Stimulated activated CD8-positive, alpha-beta memory T cell treated with anti-CD3 and anti-CD28 coated beads, Interleukin-4, amount 100 ng/mL, for 48 hours (primary cell): Measurements from ENCODE around the gene CREB5.
A peak's percentile ranks its signal among the peaks of the same experiment; 100 is the strongest.

Experiments used
- DNase-seq: peaks from one replicate; pipeline ENCODE4 v3.0.0-alpha.2; 2020

Gene CREB5

DNA sequence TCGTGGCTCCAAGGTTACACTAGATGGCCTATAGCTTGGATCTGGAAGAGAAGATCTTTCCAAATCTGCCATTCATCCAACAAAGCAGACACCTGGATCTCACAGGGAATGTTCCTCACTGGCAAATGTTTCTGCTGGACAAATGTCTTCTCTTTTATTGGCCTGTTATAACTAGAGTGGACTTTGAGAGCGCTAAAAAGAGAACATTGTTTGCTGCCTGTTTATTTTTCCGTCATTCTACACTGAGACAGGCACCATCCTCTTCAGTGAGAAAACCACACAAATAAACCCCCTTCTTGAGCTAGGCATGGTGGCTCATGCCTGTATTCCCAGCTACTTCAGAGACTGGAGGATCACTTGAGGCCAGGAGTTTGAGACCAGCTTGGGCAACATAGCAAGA is 206.9 kb downstream of the CREB5 start:
- DNase-seq, result no peak

DNA sequence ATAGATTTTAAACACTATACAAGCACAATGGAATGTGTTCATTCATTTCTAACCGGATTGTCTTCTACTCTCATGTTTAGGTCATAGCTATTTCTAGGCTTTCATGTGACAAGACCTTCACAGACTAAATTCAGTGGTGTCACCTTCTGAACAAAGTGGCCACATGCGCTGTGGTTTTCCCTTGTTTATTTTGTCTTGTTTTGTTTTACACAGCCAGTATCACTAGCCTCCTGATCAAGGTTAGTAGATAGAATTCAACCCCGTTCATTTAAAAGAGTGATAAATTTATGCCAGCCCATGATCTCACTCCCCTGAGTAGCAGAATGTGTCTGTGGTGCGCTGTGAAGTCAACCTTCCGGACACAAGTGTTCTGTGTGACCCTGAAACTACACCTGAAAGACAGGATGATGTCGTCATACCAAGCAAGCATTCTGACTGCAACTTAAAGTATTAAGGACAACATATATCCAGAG is 209.1 kb downstream of the CREB5 start:
- DNase-seq, result no peak

DNA sequence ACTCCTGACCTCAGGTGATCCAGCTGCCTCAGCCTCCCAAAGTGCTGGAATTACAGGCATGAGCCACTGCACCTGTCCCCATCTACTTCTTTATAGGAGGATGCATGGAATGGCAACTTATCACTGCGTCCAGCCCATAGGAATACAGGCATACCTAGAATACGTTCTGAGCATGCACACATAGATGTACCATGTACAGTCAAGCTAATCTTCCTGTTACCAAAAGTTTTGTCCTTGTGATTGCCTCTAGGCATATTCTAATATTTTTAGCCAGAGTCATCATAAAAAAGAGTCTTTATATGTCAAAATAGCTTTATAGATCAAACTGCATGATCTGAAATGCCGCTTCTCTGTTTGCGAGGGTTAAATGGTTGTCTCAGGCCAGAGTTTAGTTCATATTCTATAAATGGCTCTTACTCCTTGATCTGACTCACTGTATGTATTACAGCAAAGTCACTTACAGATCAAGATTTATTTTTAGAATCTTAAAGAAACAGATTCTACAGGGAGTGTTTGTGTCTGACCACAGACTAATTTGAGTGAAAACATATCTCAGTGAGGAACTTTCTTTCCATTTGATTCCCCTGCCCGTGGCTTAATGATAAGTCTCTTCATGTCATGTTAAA is 210.9 kb downstream of the CREB5 start:
- DNase-seq, result no peak

DNA sequence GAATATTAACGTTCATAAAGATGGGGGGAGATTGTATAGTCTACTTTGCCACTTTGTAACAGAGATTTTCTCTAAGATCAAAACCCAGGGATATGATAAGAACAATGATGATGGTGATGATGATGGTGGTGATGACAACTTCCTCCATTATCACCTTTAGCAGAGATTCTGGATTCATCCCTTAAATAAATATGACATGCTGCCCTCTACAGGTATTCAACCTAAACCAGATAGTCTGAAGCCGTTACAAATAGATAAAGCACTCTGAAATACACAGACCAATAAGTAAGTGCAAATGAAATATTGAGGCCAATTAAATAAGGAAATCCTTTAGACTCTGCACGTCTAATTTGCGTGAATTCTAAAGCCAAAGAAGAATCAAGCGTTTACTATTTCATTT is 211.5 kb downstream of the CREB5 start:
- no peak for DNase-seq

DNA sequence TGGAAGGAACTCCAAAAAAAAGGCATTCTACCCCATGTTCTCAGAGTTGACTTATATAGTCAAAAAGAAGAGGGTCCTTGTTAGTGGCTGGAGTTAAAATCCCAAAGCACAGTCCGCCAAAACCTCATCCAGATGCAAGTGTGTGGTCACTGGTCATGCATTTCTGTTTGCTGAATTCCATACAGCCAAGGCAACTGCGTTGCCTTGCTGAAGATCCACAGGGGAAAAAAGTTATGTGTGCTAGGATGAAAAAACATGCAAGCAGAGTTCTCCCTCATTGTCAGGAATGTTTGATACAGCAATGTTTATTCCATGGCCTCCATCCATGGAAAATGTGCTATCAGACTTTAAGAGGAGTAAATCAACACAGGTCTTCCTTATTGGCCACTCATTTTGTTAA is 213.1 kb downstream of the CREB5 start:
- DNase-seq, result no peak

DNA sequence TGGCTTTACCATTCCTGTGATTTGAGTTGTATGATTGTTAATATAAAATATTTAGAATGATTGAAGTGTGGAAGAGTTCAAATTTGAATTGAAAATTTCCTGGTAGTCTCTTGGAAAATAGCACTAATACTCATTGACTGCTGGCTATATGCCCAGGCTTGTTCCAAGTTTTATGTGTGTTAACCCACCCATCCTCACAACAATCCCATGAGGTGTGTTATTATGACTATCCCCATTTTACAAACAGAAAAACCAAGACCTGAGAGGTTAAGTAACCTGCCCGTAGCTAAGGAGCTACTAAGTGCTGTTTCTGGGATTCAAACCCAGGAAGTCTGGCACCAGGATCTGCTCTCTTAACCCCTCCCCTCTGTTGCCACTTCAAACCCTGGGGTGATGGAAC is 213.9 kb downstream of the CREB5 start:
- DNase-seq, result no peak

DNA sequence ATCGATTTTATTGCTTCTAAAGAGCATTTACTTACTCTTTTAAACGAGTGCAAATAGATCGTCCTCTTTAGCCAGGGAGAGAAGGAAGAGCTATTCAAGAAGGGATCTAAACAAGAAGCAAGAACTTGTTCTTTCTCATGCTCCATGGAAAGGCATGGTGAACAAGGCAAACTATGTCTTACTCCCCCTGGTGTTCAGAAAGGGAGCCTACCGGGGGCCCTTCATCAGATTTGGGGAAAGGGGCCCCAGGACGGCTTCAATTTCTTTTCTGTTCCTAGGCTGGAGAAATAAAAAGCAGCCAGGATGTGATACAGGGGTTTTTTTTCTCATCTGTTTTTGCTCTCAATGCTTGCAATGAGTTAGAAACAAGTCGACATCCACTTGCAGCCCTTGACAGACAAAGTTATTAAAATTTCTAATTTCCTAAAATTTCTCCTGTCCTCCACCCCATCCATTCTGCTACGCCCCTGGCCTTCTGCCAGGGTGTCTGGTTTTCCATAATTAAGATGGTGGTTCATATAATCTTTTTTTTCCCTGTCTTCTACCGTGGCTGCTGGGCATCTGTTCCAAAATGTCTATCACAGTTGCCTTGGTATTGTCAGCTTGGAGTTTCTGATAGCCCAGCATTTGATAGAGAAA is 214.4 kb downstream of the CREB5 start:
- peak; percentile 34 for DNase-seq

DNA sequence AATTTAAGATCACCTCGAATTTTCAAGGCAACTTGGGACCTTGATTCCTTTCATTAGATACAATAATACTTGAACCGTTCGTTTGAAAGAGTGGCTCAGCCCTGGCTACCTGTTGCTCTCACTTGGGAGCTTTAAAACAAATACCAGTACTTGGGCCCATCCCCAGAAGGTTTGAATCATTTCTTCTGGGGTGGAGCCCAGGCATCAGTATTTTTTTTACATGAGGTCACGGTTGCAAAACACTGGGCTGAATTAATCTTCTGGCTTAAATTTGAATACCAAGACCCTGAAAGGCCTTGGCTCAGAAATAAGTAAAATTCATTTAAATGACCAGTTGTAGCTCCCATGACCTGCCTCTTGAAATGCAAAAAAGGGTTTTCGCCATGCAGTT is 214.9 kb downstream of the CREB5 start:
- no peak for DNase-seq

DNA sequence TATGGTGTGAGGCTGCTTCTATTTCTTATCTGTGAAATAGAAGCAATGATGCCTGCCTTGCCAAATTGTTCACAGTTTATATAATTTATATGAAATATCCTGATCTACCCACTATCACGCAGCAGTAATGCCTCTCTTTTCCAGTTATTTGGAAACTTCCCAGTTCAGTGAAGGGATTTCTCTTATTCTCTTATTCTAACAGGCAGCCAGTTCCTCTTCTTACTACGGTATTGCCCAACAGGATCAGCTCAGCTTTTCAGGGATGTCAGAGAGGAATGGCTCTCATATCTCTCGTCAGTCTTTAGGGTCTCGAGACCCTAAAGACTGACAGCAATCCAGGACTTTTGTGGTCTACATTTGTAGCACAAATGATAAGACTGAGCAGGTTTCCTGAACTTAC is 215.6 kb downstream of the CREB5 start:
- no peak for DNase-seq

DNA sequence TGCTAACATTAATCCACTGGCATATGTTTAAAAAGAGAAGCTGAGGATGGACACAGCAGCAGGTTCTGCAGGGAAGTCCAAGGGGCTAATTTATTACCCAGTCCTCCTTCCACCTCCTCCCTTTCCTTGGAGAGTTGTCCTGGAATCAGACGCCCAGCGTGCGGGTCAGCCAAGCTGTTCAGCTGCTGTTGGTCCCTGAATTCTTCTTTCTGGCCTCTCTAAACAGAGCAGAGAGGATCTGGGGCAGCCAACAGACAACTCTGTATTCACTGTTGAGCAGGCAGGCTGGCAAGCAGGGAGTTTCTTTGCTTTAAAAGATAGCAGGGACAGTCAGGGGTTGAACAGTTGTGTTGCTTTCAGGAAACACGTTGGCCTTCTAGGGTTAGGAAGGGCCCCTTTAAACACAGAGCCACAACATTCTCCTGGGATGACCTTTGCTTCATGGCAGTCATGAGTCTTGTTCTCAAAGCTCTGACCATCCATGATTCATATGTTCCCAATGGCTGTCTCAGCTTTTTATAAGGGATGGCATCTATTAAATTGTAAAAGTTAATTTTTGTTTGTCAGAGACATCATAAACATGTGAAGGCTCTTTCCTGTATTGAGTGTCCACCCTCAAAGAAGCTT is 217.0 kb downstream of the CREB5 start:
- no peak for DNase-seq

DNA sequence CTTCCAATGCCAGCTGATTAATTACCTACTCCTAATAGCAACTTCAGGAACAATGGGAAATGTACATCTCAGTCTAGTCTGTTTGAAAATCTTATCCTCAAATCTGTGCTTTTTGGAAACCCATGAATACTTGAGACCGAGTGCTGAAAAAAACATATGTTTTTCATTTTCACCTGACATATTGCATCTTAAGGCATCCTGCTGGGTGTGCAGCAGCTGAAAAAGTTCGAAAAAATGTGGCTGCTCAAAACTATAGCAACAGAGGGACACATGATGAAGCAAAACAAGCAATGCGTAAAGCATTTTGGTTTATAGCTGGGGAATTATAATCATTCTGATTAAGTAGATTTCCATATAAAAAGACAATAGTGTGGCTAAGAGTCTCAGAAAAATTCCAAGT is 218.0 kb downstream of the CREB5 start:
- DNase-seq, result no peak

DNA sequence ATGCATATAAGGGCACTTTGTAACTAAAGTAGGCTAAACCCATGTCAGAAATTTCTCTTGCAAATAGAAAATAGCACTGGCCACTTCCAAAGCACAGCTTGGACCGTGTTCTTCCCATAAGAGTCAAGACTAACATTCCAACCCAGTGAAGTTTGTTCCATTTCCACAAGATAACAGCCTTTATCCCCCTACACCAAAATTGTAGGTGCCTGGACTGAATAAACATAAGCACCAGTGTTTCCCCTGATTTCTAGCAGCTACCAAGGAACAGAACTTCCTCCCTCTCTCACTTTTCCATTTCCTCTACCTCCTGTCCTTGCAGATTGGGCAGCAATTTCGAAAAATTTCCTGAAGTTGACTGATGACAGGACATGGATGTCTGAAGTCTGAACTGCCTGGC is 219.7 kb downstream of the CREB5 start:
- DNase-seq, result no peak

DNA sequence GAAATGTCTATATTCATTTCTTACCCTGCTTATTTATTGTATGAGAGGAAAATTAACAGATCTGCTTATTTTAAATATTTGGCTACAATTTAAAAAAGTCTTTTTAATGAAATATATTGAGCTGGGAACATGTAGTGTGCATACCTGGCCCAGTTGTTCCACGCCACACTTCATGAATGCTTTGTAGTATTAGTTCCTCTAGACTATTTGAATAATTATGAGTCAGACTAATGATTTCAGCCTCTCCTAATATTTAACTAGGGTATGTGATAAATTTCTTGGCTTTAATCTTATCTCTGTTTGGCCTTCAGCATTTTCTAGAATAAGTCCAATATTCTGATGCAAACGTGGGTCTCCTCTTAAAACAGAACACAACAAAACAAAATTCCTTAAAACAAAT is 226.6 kb downstream of the CREB5 start:
- DNase-seq, result no peak

DNA sequence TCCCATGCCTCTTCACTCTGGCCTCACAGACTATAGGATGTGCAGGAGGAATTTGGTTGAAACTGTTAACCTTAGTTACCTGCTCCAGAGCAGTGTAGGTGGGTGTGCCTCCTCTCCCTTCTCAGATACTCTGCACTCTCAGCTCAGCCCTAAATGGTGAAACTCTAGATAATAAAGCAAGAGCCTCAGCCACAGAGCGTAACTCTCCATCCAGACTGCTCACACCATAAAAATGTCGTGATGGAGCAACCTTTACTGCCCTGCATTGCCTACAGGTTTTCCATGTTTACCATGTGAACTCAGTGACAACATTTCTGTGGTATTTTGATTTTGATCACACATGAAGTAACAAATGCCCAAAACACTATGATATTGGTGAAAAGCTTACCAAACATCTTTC is 227.7 kb downstream of the CREB5 start:
- no peak for DNase-seq

DNA sequence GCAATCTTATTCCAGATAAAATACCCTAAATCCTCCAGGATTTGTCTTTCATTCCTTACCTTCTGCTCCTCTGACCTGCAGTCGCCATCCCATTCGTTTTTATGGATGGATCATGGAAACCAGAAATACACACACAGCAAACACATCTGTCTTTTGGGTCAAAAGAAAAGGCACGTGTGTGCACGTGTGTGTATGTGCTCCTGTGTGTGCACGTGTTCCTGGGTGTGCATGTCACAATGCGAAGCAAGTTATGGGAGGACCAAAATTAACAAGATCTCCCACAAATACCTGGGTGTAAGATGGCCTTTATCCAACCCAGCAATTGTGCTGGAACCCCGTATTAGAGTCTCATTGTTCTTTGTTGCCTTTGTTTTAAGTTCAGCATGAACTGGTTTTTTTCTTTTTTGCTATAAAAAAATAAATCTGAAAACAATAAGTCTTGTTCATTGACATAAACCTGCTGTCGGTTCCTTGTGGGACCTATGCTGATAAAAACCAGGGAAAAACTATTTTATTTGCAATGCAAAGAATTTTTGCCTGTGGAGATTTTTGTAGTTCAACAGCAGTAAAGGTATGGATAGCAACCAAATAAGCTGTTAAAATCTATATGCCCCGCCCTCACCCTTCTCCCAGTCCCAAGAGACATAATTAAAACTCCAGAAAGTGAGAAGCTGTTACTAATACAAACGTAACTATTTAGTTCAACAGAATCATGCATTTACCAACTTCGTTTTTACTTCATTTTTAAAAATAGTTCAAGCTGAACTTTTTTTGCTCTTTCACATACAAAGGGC is 229.6 kb downstream of the CREB5 start:
- DNase-seq, result no peak

DNA sequence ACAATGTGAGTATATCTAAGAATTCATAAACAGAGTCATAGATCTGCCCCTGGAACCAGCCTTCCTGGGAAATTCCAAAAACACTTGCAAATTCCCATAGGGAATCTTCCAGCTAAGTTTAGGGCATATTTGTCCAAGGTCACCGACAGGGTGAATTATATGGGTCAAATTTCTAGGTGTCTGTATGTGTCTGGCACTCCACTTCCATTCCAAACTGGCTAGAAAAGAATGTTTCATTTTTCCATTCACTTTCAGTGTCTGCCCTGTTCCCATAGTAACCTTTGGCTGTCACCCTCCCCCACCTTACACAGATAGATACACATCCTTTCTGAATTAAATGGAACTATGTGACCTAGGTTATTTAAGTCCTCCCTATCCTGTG is 230.9 kb downstream of the CREB5 start:
- no peak for DNase-seq

DNA sequence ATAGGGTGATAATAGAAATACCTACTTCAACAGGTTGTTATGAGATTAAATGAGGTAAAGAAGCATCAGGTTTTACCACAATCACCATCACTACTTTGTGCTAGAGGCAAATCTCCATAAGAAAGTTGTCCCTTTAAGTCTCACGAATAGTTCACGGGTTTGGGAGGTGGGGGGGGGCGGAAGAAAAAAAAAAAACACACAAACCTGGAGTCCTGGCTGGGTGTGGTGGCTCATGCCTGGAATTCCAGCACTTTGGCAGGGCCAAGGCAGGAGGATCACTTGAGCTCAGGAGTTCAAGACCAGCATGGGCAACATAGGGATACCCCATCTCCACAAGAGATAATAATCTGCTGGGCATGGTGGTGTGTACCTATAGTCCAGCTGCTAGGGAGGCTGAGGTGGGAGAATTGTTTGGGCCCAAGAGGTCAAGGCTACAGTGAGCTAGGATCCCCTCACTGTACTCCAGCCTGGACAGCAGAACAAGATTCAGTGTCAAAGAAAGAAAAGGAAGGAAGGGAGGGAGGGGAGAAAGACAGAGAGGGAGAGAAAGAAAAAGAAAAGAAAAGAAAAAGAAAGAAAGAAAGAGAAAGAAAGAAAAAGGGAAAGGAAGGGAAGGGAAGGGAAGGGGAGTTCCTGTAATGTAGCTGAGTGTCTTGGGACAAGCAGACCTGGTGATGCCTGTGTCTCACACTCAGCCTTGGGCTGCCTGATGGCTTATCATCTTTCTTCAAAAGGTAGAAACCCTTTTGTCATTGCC is 231.4 kb downstream of the CREB5 start:
- DNase-seq, result no peak

DNA sequence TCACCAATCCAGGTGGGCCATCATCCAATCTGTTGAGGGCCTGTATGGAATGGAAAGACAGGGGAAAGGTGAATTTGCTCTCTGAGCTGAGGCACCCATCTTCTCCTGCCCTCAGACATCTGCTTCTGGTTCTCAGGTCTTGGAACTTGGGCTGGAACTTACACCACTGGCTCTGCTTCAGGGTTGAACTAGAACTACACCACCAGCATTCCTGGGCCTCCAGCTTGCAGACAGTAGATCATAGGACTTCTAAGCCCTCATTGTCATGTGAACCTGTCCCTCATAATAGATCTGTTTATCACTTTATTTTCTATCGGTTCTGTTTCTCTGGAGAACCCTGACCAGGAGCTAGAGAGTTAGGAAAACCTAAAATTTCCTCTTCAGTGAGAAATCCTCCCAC is 233.5 kb downstream of the CREB5 start:
- no peak for DNase-seq

DNA sequence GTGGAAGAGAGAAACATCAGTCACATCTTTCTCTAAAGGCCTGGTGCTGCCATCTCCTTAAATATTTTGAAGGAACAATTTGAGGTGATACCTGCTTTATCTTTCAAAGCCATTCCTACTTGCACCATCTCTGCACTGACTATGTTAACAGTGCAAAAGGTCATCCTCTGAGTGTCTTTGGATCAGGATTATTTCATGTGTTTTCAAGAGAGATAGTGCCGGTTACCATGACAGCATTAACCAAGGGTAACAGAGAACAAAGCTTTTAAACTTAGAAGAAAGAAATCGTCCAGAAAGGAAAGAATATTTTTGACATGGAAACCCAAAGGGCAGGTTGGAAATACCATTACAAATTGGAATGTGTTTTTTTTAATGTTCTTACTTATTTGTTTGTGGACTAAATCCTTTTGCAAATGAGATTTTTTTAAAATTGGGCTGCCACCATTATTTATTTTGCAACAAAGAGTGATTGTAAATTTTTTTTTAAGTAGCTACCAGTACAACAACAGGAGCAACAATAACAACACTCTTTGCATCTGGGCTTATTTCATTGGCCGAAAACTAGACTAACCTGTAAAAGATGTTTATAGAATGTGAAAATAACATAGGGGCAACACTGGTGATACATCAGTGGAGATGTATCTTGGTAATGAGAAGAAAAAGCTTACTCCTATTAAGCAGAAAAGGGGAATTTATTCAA is 234.2 kb downstream of the CREB5 start:
- no peak for DNase-seq

DNA sequence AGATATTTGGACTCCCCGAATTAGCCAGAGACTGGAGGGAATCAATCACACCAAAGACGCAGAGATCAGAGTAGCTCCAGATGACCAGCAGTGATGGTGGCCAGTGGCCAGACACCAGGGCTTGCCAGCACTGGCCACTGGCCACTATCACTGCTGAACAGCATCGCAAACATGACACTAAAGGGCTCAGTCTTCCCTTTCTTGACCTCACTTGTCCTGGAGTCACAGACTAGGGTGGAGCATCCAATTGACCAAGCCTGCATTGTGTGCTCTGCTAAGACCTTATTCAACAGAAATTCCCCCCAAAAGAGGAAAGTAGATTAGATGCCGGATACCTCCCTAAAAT is 234.7 kb downstream of the CREB5 start:
- no peak for DNase-seq

DNA sequence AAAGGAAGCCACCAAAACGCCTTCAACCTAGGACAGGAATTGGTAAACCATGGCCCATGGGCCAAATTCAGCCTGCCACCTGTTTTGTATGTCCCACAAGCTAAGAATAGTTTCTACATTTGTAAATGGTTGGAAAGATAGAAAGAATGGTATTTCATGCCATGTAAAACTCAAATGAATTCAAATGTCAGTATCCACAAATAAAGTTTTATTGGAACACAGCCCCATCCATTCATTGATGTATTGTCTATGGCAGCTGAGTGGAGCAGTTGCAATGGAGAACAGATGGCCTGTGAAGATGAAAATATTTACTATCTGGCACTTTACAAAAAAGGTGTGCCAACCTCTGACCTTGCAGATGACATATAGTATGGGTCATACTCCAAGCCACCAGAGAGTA is 236.9 kb downstream of the CREB5 start:
- no peak for DNase-seq

DNA sequence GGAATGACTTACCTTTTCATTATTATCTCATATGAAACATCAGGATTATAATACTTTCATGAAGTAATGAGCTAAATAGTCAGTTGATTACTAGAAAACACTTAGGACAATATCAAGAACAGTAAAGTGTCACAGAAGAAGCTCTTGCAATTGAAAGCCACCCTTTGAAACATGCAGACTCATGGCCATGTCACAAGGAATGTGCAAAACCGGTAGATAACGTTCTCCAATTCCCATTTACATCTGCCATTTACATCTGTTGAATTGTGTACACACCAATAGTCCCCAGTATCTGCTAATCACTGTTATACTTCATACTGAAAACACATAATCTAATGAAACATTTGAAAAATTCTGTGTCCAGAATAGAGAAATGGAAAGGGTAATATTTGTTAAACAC is 237.5 kb downstream of the CREB5 start:
- no peak for DNase-seq

DNA sequence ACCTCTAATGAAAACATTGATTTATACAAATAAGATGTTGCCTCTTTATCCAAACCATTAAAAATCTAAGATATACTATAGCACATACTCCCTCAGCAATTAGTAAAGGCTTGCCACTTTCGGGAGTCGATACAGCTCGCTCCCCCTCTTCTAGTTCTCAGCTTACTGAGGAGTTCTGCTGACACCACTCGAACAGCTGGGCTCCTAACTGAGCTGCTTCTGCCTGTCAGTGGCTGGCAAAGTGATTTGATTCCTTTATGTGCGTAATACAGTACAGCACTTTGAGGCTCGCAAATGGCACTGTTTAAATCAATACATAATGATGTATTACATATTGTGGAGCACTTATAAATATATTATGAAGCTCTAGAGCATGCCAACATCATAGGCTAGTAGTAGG is 241.8 kb downstream of the CREB5 start:
- no peak for DNase-seq
